Dedifferentiated amniotic fluid mesenchymal stem cell (primary cell): Measurements from ENCODE around the gene CDX1.

Experiments
- DNase-seq: peaks from one replicate; pipeline ENCODE4 v3.0.0-alpha.2; 2016; ENCODE audit errors: extremely low spot score

The CDX1 gene

GRCh38 chr5:150166650-150167511 is at the start of gene CDX1:
Gene CDX1 (plus strand): TSS chr5:150166778. CDS start chr5:150166877, 99 bp downstream.
- no peak for DNase-seq

DNA sequence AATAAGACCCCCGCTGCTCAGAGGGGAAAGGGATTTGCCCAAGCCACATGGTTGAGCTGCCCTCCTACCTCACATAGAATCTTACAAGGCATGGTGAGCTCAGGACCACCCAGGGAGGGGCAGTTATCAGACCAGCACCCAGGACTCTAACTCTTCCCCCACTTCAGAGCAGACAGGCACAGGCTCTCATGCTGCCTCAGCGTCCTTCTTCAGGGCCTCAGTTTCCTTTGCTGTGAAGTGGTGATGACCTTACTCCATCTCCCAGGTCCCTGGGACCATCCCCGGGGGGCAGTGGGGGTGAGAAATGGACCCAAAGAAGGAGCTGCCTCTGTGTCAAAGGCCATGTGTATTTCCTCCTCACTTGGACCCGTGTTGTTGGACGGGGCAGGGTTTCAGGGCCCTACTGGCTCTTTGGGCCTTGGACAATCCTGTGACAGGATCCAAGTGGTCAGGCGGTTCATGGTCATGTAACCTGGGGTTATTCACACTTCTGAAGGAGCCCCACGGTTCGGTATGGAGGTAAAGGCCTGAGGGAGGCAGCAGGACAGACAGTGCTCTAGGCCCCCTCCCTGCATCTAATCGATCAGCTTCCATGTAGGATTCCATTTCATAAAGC is 48.5 kb upstream of the CDX1 start:
- no peak for DNase-seq

DNA sequence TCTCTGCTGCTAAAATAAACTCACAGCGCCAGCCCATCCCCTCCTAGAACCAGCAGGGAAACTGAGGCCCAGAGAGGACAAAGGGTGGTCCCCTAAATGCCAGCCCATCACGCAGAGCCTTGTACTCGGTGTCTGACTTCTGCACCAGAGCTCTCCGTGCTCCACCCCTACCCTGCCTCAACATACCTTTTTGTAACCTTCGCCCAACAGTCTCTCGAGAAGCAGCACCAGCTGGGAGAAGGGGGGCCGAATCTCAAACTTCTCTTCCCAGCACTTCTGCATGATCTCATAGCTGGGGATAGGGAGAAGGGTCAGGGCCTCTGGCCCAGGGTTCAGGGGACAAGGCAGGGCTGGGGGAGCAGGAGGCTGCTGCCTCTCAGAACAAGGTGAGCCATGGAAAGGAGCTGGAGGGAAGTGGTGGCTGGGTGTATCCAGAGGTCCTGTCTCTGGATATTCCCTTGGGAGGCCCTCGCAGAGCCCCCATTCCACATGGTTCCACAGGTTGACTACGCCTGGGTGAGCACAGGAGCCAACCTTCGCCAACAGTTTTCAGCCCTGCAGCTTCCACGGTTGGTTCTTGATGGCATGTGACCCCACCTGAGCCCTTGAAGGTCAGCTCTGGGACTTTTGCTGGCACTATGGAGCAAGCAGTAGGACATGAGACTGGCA is 47.9 kb upstream of the CDX1 start:
- DNase-seq: no peak

DNA sequence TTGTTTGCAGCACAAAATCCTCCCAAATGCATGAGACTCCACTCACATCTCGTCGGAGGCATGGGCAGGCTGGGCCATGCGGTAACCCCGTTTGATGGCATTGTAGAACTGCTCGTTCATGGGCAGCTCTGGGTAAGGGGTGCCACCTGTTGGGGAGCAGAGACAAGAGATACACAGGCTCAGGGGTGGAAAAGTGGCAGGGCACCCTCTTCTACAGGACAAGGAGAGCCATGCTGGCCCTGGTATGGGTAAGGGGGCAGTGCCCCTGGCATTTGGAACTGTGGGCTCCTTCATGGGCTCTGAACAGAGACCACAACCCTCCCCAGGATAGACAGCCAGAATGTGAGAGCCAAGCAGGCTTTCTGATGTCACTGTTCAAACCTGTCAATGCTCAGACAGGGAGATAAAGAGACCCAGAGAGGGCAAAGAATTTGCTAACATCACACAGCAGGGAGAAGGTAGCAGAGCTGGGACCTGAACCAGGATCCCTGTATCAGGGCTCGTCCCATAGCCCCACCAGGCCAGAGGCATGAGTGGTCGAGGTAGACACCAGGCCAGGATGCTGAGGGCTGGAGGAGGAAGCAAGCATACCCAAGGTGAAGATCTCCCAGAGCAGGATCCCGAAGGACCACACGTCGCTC is 47.0 kb upstream of the CDX1 start:
- no peak for DNase-seq

GRCh38 chr5:150120062-150120441 is 46.5 kb upstream of the CDX1 start:
- no peak for DNase-seq

- DNase-seq: no peak
These were observed 45.7 kb upstream of the CDX1 start for GRCh38 chr5:150120617-150121447.

- DNase-seq: no peak
These were observed 45.0 kb upstream of the CDX1 start for GRCh38 chr5:150121448-150122157.

GRCh38 chr5:150122158-150122510 is 44.4 kb upstream of the CDX1 start:
- no peak for DNase-seq

- no peak for DNase-seq
These were observed 43.8 kb upstream of the CDX1 start for GRCh38 chr5:150122536-150123481.

DNA sequence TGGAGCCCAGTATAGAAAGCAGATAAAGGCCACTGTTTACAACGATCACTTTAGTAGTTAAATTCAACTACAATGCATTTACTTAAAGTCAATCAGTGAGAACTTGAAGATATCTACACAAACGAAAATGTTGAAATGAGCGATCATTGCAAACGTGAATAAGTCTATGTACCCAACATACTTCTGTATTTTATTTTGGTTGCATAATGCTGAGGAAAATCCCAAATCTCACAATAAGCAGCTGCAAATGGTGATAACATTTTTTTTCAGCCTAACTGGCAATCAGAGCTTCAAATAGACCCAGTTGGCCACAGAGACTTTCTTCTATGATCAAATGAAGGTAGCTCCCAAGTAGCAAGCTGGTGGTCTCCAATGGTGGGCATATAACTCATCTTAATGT is 43.0 kb upstream of the CDX1 start:
- DNase-seq: no peak

- DNase-seq: no peak
These were observed 42.4 kb upstream of the CDX1 start for GRCh38 chr5:150124111-150124557.

DNA sequence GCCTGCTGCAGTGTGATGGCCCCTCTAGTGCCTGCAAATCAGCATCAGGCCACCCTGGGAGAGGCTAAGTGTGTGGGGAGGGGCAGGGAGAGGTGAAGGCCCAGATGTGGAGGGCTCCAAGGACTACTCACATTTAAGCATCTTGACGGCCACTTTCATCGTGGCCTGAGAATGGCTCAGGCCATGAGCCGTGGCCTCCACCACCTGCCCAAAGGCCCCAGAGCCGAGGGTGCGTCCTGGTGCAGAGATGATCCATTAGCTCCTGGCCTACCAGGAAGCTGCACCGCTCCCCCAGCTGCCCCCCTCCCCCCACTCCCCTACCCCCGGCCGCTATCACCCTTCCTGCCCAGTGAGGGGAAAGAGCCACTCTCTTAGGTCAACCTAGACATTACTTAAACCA is 42.0 kb upstream of the CDX1 start:
- no peak for DNase-seq

GRCh38 chr5:150125334-150125733 is 41.2 kb upstream of the CDX1 start:
- DNase-seq: no peak

DNA sequence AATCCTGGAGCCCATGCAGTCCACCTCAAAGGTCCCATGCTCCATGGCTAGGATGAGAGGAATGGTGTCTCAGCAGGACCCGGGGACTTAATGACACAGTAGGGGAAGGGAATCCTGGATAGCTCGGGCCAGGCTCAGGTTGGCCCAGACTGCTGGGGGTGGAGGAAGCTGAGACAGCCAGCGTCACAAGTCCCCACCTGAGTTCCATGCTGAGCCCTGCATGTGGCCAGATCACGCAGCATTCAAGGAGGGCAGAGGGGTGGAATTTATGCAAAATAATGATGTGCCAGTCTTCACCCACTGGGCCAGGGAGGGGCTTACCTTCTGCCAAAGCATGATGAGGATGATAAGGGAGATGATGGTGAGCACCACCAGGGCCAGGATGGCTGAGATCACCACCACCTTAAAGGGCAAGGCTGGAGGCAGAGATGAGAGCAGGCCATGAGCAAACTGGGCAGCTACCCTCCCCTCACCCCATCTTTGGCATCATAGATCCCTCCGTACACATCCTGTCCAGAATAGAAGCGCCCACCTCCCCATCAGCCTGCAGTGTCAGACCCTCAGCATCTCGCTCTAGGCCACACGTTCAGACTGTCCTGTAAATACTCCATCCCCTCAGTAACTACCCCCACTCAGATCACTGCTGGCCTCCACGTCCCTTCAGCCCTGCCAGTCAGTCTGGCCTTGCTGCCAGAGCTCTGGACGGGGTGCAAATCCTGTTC is 40.2 kb upstream of the CDX1 start:
- DNase-seq: no peak

DNA sequence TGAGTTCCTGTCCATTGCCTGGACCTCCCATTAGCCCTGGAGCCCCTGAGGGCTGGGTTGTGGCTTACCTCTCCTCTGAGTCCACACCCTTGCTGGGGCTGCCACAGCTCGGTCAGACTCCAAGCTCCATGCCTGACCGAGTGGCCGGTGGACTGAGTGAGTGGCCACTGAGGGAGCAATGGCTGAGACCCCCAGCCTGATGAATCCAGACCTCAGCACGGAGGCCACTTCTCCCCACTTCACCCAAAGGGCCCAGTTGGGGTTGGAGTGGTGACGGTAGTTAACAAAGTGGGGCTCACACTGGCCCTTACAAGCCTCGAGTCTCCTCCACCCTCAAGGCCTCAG is 39.7 kb upstream of the CDX1 start:
- DNase-seq: no peak

DNA sequence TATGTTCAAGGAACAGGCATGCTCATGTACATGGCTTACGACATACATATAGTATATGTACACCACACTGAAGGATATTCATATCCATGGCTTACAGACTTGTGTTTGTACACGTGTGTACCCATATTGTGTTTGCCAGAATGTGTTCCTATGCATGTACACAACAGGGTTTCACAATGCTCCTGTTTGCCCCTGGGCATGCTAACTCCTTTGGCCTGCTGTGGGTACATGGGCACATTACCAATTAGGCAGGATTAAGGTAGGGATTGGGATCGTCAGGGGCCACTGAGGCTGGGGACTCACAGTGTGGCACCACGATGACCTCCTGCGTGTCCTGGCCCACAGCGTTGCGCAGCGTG is 37.1 kb upstream of the CDX1 start:
- no peak for DNase-seq

- DNase-seq: no peak
These were observed 36.6 kb upstream of the CDX1 start for GRCh38 chr5:150129813-150130492.

DNA sequence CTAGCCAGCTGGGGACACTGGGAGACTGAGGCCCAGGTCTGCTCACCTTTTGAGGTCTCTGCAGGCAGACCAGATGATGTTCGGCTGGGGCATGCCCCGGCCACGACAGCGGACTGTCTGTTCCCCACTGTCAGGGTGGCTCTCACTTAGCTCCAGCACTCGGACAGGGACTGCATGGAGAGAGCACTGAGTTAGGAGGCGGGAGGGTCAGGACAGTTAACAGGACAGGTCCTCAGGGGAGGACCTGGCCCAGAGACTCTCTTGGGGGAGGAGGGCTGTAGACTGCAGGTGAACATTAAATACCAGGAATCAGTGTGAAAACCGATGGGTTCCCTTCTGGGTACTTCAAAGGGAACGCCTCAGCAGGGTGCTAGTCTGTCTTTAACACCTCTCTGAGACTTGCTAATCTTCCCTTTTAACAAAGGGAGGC is 36.1 kb upstream of the CDX1 start:
- no peak for DNase-seq

- no peak for DNase-seq
These were observed 35.1 kb upstream of the CDX1 start for GRCh38 chr5:150131461-150131860.
